MM.1S (cell line): Measurements from ENCODE around the gene EEF1AKMT1.

ENCODE experiments used
- DNase-seq: peaks from one replicate; pipeline ENCODE4 v3.0.0-alpha.2; 2015
- H2AFZ ChIP-seq: fragments of 300-600 bp; sonication (generic); 2 replicates; pipeline ENCODE4 v1.6.0; 2016; ENCODE audit warnings: antibody characterized with exemption, low read length
- H3F3A ChIP-seq: fragments of 300-600 bp; sonication (generic); 2 replicates; pipeline ENCODE4 v1.6.1; 2016; ENCODE audit warnings: mild to moderate bottlenecking, antibody characterized with exemption, low read length, moderate library complexity, mixed read lengths; ENCODE audit not compliant: insufficient read depth
- H3K27ac ChIP-seq: fragments of 300-600 bp; sonication (generic); 2 replicates; pipeline ENCODE4 v1.5.1; 2016; ENCODE audit warnings: mild to moderate bottlenecking, low read length
- H3K27me3 ChIP-seq: fragments of 300-600 bp; sonication (generic); replicated peaks from 2 replicates; pipeline ENCODE4 v1.6.0; 2016; ENCODE audit warnings: low read length; ENCODE audit not compliant: insufficient read depth
- H3K36me3 ChIP-seq: fragments of 300-600 bp; sonication (generic); replicated peaks from 2 replicates; pipeline ENCODE4 v1.6.1; 2016; ENCODE audit warnings: mild to moderate bottlenecking, low read length, mixed read lengths; ENCODE audit not compliant: insufficient read depth
- H3K4me1 ChIP-seq: fragments of 300-600 bp; sonication (generic); 2 replicates; pipeline ENCODE4 v1.6.1; 2016; ENCODE audit warnings: low read length, mixed read lengths
- H3K4me2 ChIP-seq: fragments of 300-600 bp; sonication (generic); 2 replicates; pipeline ENCODE4 v1.6.0; 2016; ENCODE audit warnings: low read depth, low read length
- H3K4me3 ChIP-seq: fragments of 300-600 bp; sonication (generic); 2 replicates; pipeline ENCODE4 v1.5.1; 2016; ENCODE audit warnings: low read length, mixed read lengths
- H3K79me2 ChIP-seq: fragments of 300-600 bp; sonication (generic); 2 replicates; pipeline ENCODE4 v1.6.1; 2016; ENCODE audit warnings: mixed run types, low read length, mixed read lengths
- H3K9ac ChIP-seq: fragments of 300-600 bp; sonication (generic); 2 replicates; pipeline ENCODE4 v1.6.1; 2016; ENCODE audit warnings: low read length, mixed read lengths
- H3K9me2 ChIP-seq: fragments of 300-600 bp; sonication (generic); replicated peaks from 2 replicates; pipeline ENCODE4 v1.6.1; 2016; ENCODE audit warnings: mild to moderate bottlenecking, low read length, mixed read lengths; ENCODE audit not compliant: insufficient read depth
- H3K9me3 ChIP-seq: fragments of 300-600 bp; sonication (generic); replicated peaks from 2 replicates; pipeline ENCODE4 v1.6.1; 2016; ENCODE audit warnings: mild to moderate bottlenecking, low read length, mixed read lengths; ENCODE audit not compliant: insufficient read depth
- H4K20me1 ChIP-seq: fragments of 300-600 bp; sonication (generic); 2 replicates; pipeline ENCODE4 v1.6.1; 2016; ENCODE audit warnings: mild to moderate bottlenecking, low read length, moderate library complexity, mixed read lengths; ENCODE audit not compliant: insufficient read depth
- CTCF ChIP-seq: fragments of 300-600 bp; sonication (generic); IDR thresholded peaks from 2 replicates; pipeline ENCODE4 v1.5.1; 2016; ENCODE audit warnings: antibody characterized with exemption, low read length, mixed read lengths
- EZH2 ChIP-seq: fragments of 300-600 bp; sonication (generic); optimal IDR thresholded peaks from 2 replicates; pipeline ENCODE3; 2017; ENCODE audit warnings: low read depth, mild to moderate bottlenecking, antibody characterized with exemption, low read length, mixed read lengths
- EZH2phosphoT487 ChIP-seq: fragments of 300-600 bp; sonication (generic); IDR thresholded peaks from 2 replicates; pipeline ENCODE4 v1.6.1; 2018; ENCODE audit warnings: antibody characterized with exemption, low read length

EEF1AKMT1 gene

GRCh38 chr13:20812890-20813289, 39.1 kb upstream of the EEF1AKMT1 start:
- Histone ChIP-seq H2AFZ (no peak overlapping the region), H3K27me3 (no peaks in the 10 kb centered on the region), H3K4me2 (no peak overlapping the region), H3K27ac (no peak overlapping the region), H3K4me1 (no peaks in the 10 kb centered on the region), H3K9me3 (no peaks in the 10 kb centered on the region), H4K20me1 (no peaks in the 10 kb centered on the region), H3K9ac (no peak overlapping the region), H3K79me2 (no peaks in the 10 kb centered on the region), H3K4me3 (no peak overlapping the region), H3K36me3 (no peaks in the 10 kb centered on the region), H3K9me2 (no peaks in the 10 kb centered on the region), H3F3A (no peaks in the 10 kb centered on the region)
- TF ChIP-seq EZH2phosphoT487 (no peak), CTCF (no peak), EZH2 (no peak)
- no peak for DNase-seq

GRCh38 chr13:20810808-20811207, 37.0 kb upstream of the EEF1AKMT1 start:
- no peaks in the 10 kb centered on the region for H3F3A ChIP-seq
- H3K4me3 ChIP-seq: no peak overlapping the region
- no peaks in the 10 kb centered on the region for H3K79me2 ChIP-seq
- no peaks in the 10 kb centered on the region for H3K9me2 ChIP-seq
- H3K27ac ChIP-seq: no peak overlapping the region
- H3K4me1 ChIP-seq: no peaks in the 10 kb centered on the region
- no peaks in the 10 kb centered on the region for H4K20me1 ChIP-seq
- DNase-seq: no peak
- TF ChIP-seq EZH2 (no peak), EZH2phosphoT487 (no peak), CTCF (no peak)
- no peak overlapping the region for H3K9ac ChIP-seq
- no peaks in the 10 kb centered on the region for H3K9me3 ChIP-seq
- no peaks in the 10 kb centered on the region for H3K36me3 ChIP-seq
- no peak overlapping the region for H3K4me2 ChIP-seq
- no peaks in the 10 kb centered on the region for H3K27me3 ChIP-seq
- no peak overlapping the region for H2AFZ ChIP-seq

GRCh38 chr13:20808874-20809273, 35.1 kb upstream of the EEF1AKMT1 start:
- DNase-seq: no peak
- no peak overlapping the region for H3K27ac ChIP-seq
- no peak overlapping the region for H2AFZ ChIP-seq
- H3K27me3 ChIP-seq: no peaks in the 10 kb centered on the region
- H3K4me3 ChIP-seq: no peak overlapping the region
- no peaks in the 10 kb centered on the region for H3K4me1 ChIP-seq
- TF ChIP-seq CTCF: no peak
- no peak for TF ChIP-seq EZH2
- TF ChIP-seq EZH2phosphoT487: no peak
- H3K79me2 ChIP-seq: no peaks in the 10 kb centered on the region
- H3K9me2 ChIP-seq: no peaks in the 10 kb centered on the region
- no peaks in the 10 kb centered on the region for H3F3A ChIP-seq
- no peak overlapping the region for H3K4me2 ChIP-seq
- no peaks in the 10 kb centered on the region for H3K36me3 ChIP-seq
- no peaks in the 10 kb centered on the region for H4K20me1 ChIP-seq
- H3K9ac ChIP-seq: no peak overlapping the region
- H3K9me3 ChIP-seq: no peaks in the 10 kb centered on the region
